Measurements from ENCODE around the gene POLA2. TPM values are rescaled to one million over a fixed set of nuclear protein-coding genes. Genes with fewer than 3 reads are reported as not detected.

Gene POLA2
- polyA plus RNA-seq, 1 donor (not counting 4 experiments of a cell fraction or from before 2014, with no cell fraction given), result 20.9 TPM

GRCh38 chr11:65307298-65308229, 45.8 kb downstream of the POLA2 start:
- Histone ChIP-seq H2AFZ (ENCODE audit: control insufficient read depth, low read length) (no peak overlapping the region), H3K4me3 (ENCODE audit: control insufficient read depth in 2 of 3, extremely low read depth in 1 of 3, insufficient read depth in 2 of 3, low read depth in 1 of 3, low read length in 3 of 3) (no peak overlapping the region), H4K20me1 (ENCODE audit: control insufficient read depth, extremely low read depth, insufficient read depth, low read length) (no peaks in the 10 kb centered on the region), H3K36me3 (ENCODE audit: control insufficient read depth in 2 of 2, extremely low read depth in 1 of 2, insufficient read depth in 2 of 2, low read length in 2 of 2) (no peaks in the 10 kb centered on the region), H3K9ac (ENCODE audit: control insufficient read depth, extremely low read depth, insufficient read depth, low read length) (no peak overlapping the region), H3K79me2 (ENCODE audit: control insufficient read depth, insufficient read depth, low read length) (no peaks in the 10 kb centered on the region), H3K4me2 (ENCODE audit: control insufficient read depth, extremely low read depth, insufficient read depth, low read depth, low read length) (no peak overlapping the region), H3K9me3 (ENCODE audit: control insufficient read depth, low read depth, low read length) (no peaks in the 10 kb centered on the region), H3K4me1 (ENCODE audit: control insufficient read depth, extremely low read depth, insufficient read depth, low read length) (no peaks in the 10 kb centered on the region), H3K9me1 (ENCODE audit: control insufficient read depth, extremely low read depth, insufficient read depth, low read length) (no peaks in the 10 kb centered on the region), H3K27ac (ENCODE audit: control insufficient read depth, insufficient read depth, low read length) (no peak overlapping the region), H3K27me3 (ENCODE audit: control insufficient read depth, extremely low read depth, insufficient read depth, low read length) (no peaks in the 10 kb centered on the region)
- FAIRE-seq (no peak), DNase-seq (ENCODE audit: low read depth, low spot score) (no peak)
- dilution Hi-C loops (cut with MboI; ENCODE audit: extremely low pct_ligation_motif_present, low sequenced_read_pairs), result no loop called here
- TF ChIP-seq EZH2 (IDR thresholded peaks at IDR 0.05; ENCODE audit: low read length) (no peak), CTCF (optimal IDR thresholded peaks at IDR 0.05 in 1 of 3, IDR thresholded peaks at IDR 0.05 in 1 of 3, conservative IDR thresholded peaks at IDR 0.05 in 1 of 3; ENCODE audit: extremely low read depth in 1 of 3, insufficient read depth in 2 of 3, low read length in 3 of 3) (no peak)

GRCh38 chr11:65308281-65308891, 46.6 kb downstream of the POLA2 start:
- Histone ChIP-seq H3K9me3 (ENCODE audit: control insufficient read depth, low read depth, low read length) (no peaks in the 10 kb centered on the region), H3K9me1 (ENCODE audit: control insufficient read depth, extremely low read depth, insufficient read depth, low read length) (no peaks in the 10 kb centered on the region), H3K79me2 (ENCODE audit: control insufficient read depth, insufficient read depth, low read length) (no peaks in the 10 kb centered on the region), H3K4me3 (ENCODE audit: control insufficient read depth in 2 of 3, extremely low read depth in 1 of 3, insufficient read depth in 2 of 3, low read depth in 1 of 3, low read length in 3 of 3) (no peak overlapping the region), H3K27me3 (ENCODE audit: control insufficient read depth, extremely low read depth, insufficient read depth, low read length) (no peaks in the 10 kb centered on the region), H4K20me1 (ENCODE audit: control insufficient read depth, extremely low read depth, insufficient read depth, low read length) (no peaks in the 10 kb centered on the region), H3K27ac (ENCODE audit: control insufficient read depth, insufficient read depth, low read length) (no peak overlapping the region), H3K36me3 (ENCODE audit: control insufficient read depth in 2 of 2, extremely low read depth in 1 of 2, insufficient read depth in 2 of 2, low read length in 2 of 2) (no peaks in the 10 kb centered on the region), H3K4me1 (ENCODE audit: control insufficient read depth, extremely low read depth, insufficient read depth, low read length) (no peaks in the 10 kb centered on the region), H2AFZ (ENCODE audit: control insufficient read depth, low read length) (no peak overlapping the region), H3K4me2 (ENCODE audit: control insufficient read depth, extremely low read depth, insufficient read depth, low read depth, low read length) (no peak overlapping the region), H3K9ac (ENCODE audit: control insufficient read depth, extremely low read depth, insufficient read depth, low read length) (no peak overlapping the region)
- TF ChIP-seq CTCF (optimal IDR thresholded peaks at IDR 0.05 in 1 of 3, IDR thresholded peaks at IDR 0.05 in 1 of 3, conservative IDR thresholded peaks at IDR 0.05 in 1 of 3; ENCODE audit: extremely low read depth in 1 of 3, insufficient read depth in 2 of 3, low read length in 3 of 3) (no peak), EZH2 (IDR thresholded peaks at IDR 0.05; ENCODE audit: low read length) (no peak)
- dilution Hi-C loops (cut with MboI; ENCODE audit: extremely low pct_ligation_motif_present, low sequenced_read_pairs), result no loop called here
- no peak for FAIRE-seq
- DNase-seq (ENCODE audit: low read depth, low spot score), result no peak

Data from keratinocyte (primary cell).